Vagina (tissue), 2 donors: Measurements from ENCODE around the gene FGFBP2. TPM values are rescaled to one million over a fixed set of nuclear protein-coding genes. Genes with fewer than 3 reads are reported as not detected.

Source experiments
- DNase-seq, 2 donors: peaks; one replicate each; pipeline ENCODE4 v3.0.0-alpha.2; 2017; ENCODE audit errors: extremely low spot score in 2 of 2
- H3K27ac ChIP-seq: fragments of 200-600 bp; sonication (generic); one replicate; pipeline ENCODE4 v1.5.1; 2019
- H3K27me3 ChIP-seq: fragments of 200-600 bp; sonication (generic); one replicate; pipeline ENCODE4 v1.5.1; 2019
- H3K36me3 ChIP-seq, 2 donors: fragments of 200-600 bp; sonication (generic); one replicate each; pipeline ENCODE4 v1.5.1; 2017 to 2019
- H3K4me1 ChIP-seq: fragments of 200-600 bp; sonication (generic); one replicate; pipeline ENCODE4 v1.5.1; 2019
- H3K4me3 ChIP-seq, 2 donors: fragments of 200-600 bp; sonication (generic); 1 replicate in 1 of 2; 2 replicates in 1 of 2; pipeline ENCODE4 v1.5.1; 2016 to 2019
- H3K9me3 ChIP-seq: fragments of 200-600 bp; sonication (generic); one replicate; pipeline ENCODE4 v1.5.1; 2019
- CTCF ChIP-seq, 3 experiments: fragments of 450-650 bp in 2 of 3; fragments of 200-600 bp in 1 of 3; sonication (generic) in 1 of 3; IDR thresholded peaks; one replicate each; pipeline ENCODE4 v1.5.1; 2017 to 2019; ENCODE audit warnings: antibody characterized with exemption in 3 of 3, mild to moderate bottlenecking in 2 of 3, moderate library complexity in 2 of 3
- POLR2A ChIP-seq, 2 donors: fragments of 450-650 bp; IDR thresholded peaks; one replicate each; pipeline ENCODE4 v1.6.1; 2017; ENCODE audit warnings: antibody characterized with exemption in 2 of 2, mild to moderate bottlenecking in 2 of 2, moderate library complexity in 2 of 2
- POLR2AphosphoS5 ChIP-seq, 2 donors: sonication (generic); formaldehyde crosslinking; IDR thresholded peaks; one replicate each; pipeline ENCODE4 v1.9.0; 2017; ENCODE audit warnings: antibody characterized with exemption in 2 of 2, mild to moderate bottlenecking in 2 of 2, low read depth in 1 of 2; ENCODE audit not compliant: insufficient read depth in 1 of 2
- intact Hi-C: fragments of 100-400 bp; cut with DNase I; formaldehyde crosslinking; loops from one replicate; pipeline ENCODE4 v1.15.1; 2023
- total RNA-seq: library from RNA; depleted of rRNA; stranded (reverse); fragments of >200 nt; gene quantifications from one replicate; pipeline ENCODE4 v1.2.3, GENCODE V29; 2016

The FGFBP2 gene
- total RNA-seq, 1 donor from 2014 or later = 2.9 TPM

GRCh38 chr4:15971068-15971801, 8.3 kb upstream of the FGFBP2 start:
- intact Hi-C loops = no loop called here
- TF ChIP-seq POLR2A (IDR thresholded peaks at IDR 0.05) (no peak), POLR2AphosphoS5 (IDR thresholded peaks at IDR 0.05; ENCODE audit: insufficient read depth in 1 of 2, low read depth in 1 of 2) (no peak), CTCF (IDR thresholded peaks at IDR 0.05) (no peak)

GRCh38 chr4:15968551-15969300, 5.8 kb upstream of the FGFBP2 start:
- no peak overlapping the region for H3K27ac ChIP-seq
- H3K36me3 ChIP-seq = no peaks in the 10 kb centered on the region
- no peaks in the 10 kb centered on the region for H3K9me3 ChIP-seq
- intact Hi-C loops = no loop called here
- no peak for DNase-seq
- TF ChIP-seq POLR2A (IDR thresholded peaks at IDR 0.05) (no peak), CTCF (IDR thresholded peaks at IDR 0.05) (no peak), POLR2AphosphoS5 (IDR thresholded peaks at IDR 0.05; ENCODE audit: insufficient read depth in 1 of 2, low read depth in 1 of 2) (no peak)
- no peak overlapping the region for H3K4me3 ChIP-seq
- no peaks in the 10 kb centered on the region for H3K4me1 ChIP-seq
- no peaks in the 10 kb centered on the region for H3K27me3 ChIP-seq

More at GRCh38 chr4:15971068-15971801, 8.3 kb upstream of the FGFBP2 start:
- H3K4me3 ChIP-seq = no peak overlapping the region
- H3K9me3 ChIP-seq = no peaks in the 10 kb centered on the region
- H3K36me3 ChIP-seq = no peaks in the 10 kb centered on the region
- H3K27me3 ChIP-seq = no peaks in the 10 kb centered on the region
- no peak for DNase-seq
- H3K27ac ChIP-seq = no peak overlapping the region
- no peaks in the 10 kb centered on the region for H3K4me1 ChIP-seq

DNA sequence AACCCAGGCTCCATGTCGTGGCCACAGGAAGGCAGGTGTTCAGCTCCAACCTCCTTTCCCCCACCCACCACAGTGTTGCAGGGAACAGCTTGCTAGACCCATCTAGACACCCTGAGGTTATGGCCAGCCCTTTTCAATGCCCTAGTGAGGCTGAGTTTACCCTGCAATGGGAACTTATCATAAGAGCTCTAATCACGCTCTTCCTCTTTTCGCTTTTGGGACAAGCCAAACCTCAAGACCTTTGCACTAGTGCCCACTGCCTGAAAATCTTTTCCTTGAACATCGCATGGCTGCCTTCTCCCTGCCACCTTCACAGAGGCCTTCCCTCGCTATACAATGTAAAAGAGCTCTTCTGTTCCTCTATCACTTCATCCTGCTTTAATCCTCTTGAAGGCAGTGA, 2.4 kb upstream of the FGFBP2 start:
- no peak overlapping the region for H3K4me3 ChIP-seq
- no peak for DNase-seq
- H3K9me3 ChIP-seq = no peaks in the 10 kb centered on the region
- intact Hi-C loops = no loop called here
- TF ChIP-seq POLR2AphosphoS5 (IDR thresholded peaks at IDR 0.05; ENCODE audit: insufficient read depth in 1 of 2, low read depth in 1 of 2) (no peak), POLR2A (IDR thresholded peaks at IDR 0.05) (no peak), CTCF (IDR thresholded peaks at IDR 0.05) (no peak)
- H3K27me3 ChIP-seq = no peaks in the 10 kb centered on the region
- H3K27ac ChIP-seq = no peak overlapping the region
- H3K36me3 ChIP-seq = no peaks in the 10 kb centered on the region
- peaks cover 4% of the 10 kb centered on the region for H3K4me1 ChIP-seq

DNA sequence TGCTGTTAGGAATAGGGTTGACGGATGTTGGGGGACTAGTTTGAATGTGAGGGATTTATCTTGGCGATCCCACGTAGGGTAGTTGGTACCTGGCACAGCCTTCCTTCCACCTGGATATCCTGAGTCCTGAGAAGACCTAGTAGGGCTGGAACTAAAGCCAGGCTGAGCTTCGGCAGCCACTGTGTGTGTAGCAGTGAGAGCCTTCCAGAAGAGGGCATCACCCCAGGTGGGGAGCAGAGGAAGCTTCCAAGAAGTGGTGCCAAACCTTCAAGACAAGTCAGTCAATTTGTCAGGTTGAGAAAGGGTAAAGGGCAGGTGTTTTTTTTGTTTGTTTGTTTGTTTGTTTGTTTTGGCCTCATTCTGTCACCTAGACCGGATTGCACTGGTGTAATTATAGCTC, 1.2 kb upstream of the FGFBP2 start:
- TF ChIP-seq CTCF (IDR thresholded peaks at IDR 0.05) (no peak), POLR2AphosphoS5 (IDR thresholded peaks at IDR 0.05; ENCODE audit: insufficient read depth in 1 of 2, low read depth in 1 of 2) (no peak), POLR2A (IDR thresholded peaks at IDR 0.05) (no peak)
- peaks cover 4% of the 10 kb centered on the region for H3K4me1 ChIP-seq
- H3K9me3 ChIP-seq = no peaks in the 10 kb centered on the region
- DNase-seq = no peak
- H3K4me3 ChIP-seq = no peak overlapping the region
- intact Hi-C loops = no loop called here
- no peaks in the 10 kb centered on the region for H3K27me3 ChIP-seq
- H3K27ac ChIP-seq = no peak overlapping the region
- no peaks in the 10 kb centered on the region for H3K36me3 ChIP-seq

- Histone ChIP-seq H3K36me3 (no peaks in the 10 kb centered on the region), H3K27me3 (no peaks in the 10 kb centered on the region), H3K9me3 (no peaks in the 10 kb centered on the region), H3K27ac (no peak overlapping the region), H3K4me3 (no peak overlapping the region), H3K4me1 (peaks cover 4% of the 10 kb centered on the region)
- no peak for DNase-seq
- intact Hi-C loops = no loop called here
- TF ChIP-seq POLR2A (IDR thresholded peaks at IDR 0.05) (no peak), POLR2AphosphoS5 (IDR thresholded peaks at IDR 0.05; ENCODE audit: insufficient read depth in 1 of 2, low read depth in 1 of 2) (no peak), CTCF (IDR thresholded peaks at IDR 0.05) (no peak)
Measured at GRCh38 chr4:15963576-15963975, 601 bp upstream of the FGFBP2 start.
